Lower leg skin (tissue), 4 donors: ENCODE measurements around the gene GOLGA7B. TPM values are rescaled to one million over a fixed set of nuclear protein-coding genes. Genes with fewer than 3 reads are reported as not detected.

ENCODE experiments used
- DNase-seq, 2 donors: peaks; one replicate each; pipeline ENCODE4 v3.0.0-alpha.2; 2019; ENCODE audit warnings: low spot score in 2 of 2
- H3K4me3 ChIP-seq: fragments of 200-600 bp; sonication (generic); 2 replicates; pipeline ENCODE4 v1.5.1; 2017; ENCODE audit warnings: mild to moderate bottlenecking, low read depth; ENCODE audit not compliant: poor library complexity, severe bottlenecking
- CTCF ChIP-seq, 3 donors: fragments of 450-650 bp; IDR thresholded peaks; one replicate each; pipeline ENCODE4 v1.5.1; 2016; ENCODE audit warnings: antibody characterized with exemption in 3 of 3, mild to moderate bottlenecking in 3 of 3, moderate library complexity in 2 of 3
- POLR2A ChIP-seq, 2 donors: fragments of 450-650 bp; IDR thresholded peaks; one replicate each; pipeline ENCODE4 v1.6.1; 2016 to 2017; ENCODE audit warnings: antibody characterized with exemption in 2 of 2, mild to moderate bottlenecking in 1 of 2, moderate library complexity in 1 of 2
- WGBS, 2 donors: methylation state at CpG; one replicate each; pipeline ENCODE4 v1.1.5; 2018; 5-methylcytosine and 5-hydroxymethylcytosine counted together
- intact Hi-C: fragments of 100-400 bp; cut with DNase I; formaldehyde crosslinking; loops from one replicate; pipeline ENCODE4 v1.15.0; 2023; ENCODE audit warnings: low total_unique reads
- total RNA-seq, 4 donors: library from RNA; depleted of rRNA; stranded (reverse); fragments of >200 nt; gene quantifications; one replicate each; pipeline ENCODE4 v1.1.0, GENCODE V29; 2016

The GOLGA7B gene
- total RNA-seq, 4 donors from 2014 or later = 7.3 to 17.3 (median 7.8) TPM

GRCh38 chr10:97869091-97870042, 19.7 kb downstream of the GOLGA7B start:
- 7 to 8% methylated on average over 17 to 19 of the region's 19 CpGs for WGBS, 2 donors
- TF ChIP-seq POLR2A (IDR thresholded peaks at IDR 0.05) = no peak
- TF ChIP-seq CTCF (IDR thresholded peaks at IDR 0.05) = peak in 1 of 3 donors; percentile 68
- intact Hi-C loops = loop anchor here (5.0 kb wide), 1 partner anchor 77 kb away; no protein-coding TSS in a partner anchor
- DNase-seq = peak; percentile 88 to 96
- no peak overlapping the region for H3K4me3 ChIP-seq

- no peak overlapping the region for H3K4me3 ChIP-seq
- TF ChIP-seq CTCF (IDR thresholded peaks at IDR 0.05) (no peak), POLR2A (IDR thresholded peaks at IDR 0.05) (no peak)
- peak in 1 of 2 donors; percentile 82 for DNase-seq
- intact Hi-C loops = loop anchor here (5.0 kb wide), 1 partner anchor 79 kb away; no protein-coding TSS in a partner anchor
- WGBS, 2 donors = 86 to 91% methylated on average over 8 of the region's 8 CpGs
These were observed 21.3 kb downstream of the GOLGA7B start for GRCh38 chr10:97870990-97871389.

GRCh38 chr10:97873569-97873968, 23.9 kb downstream of the GOLGA7B start:
- peak in 1 of 2 donors; percentile 44 for DNase-seq
- no peak overlapping the region for H3K4me3 ChIP-seq
- WGBS, 2 donors = 30 to 41% methylated on average over 6 of the region's 6 CpGs
- intact Hi-C loops = loop anchor here (5.0 kb wide), 1 partner anchor 81 kb away; no protein-coding TSS in a partner anchor
- TF ChIP-seq POLR2A (IDR thresholded peaks at IDR 0.05) (no peak), CTCF (IDR thresholded peaks at IDR 0.05) (no peak)

- intact Hi-C loops = loop anchor here (5.0 kb wide), 1 partner anchor 82 kb away; no protein-coding TSS in a partner anchor
- WGBS, 2 donors = 49 to 53% methylated on average over 6 of the region's 6 CpGs
- no peak for DNase-seq
- H3K4me3 ChIP-seq = no peak overlapping the region
- TF ChIP-seq CTCF (IDR thresholded peaks at IDR 0.05) (no peak), POLR2A (IDR thresholded peaks at IDR 0.05) (no peak)
These were observed 24.7 kb downstream of the GOLGA7B start for GRCh38 chr10:97874332-97874731.

GRCh38 chr10:97875391-97875790, 25.7 kb downstream of the GOLGA7B start:
- intact Hi-C loops = no loop called here
- TF ChIP-seq POLR2A (IDR thresholded peaks at IDR 0.05) (no peak), CTCF (IDR thresholded peaks at IDR 0.05) (no peak)
- DNase-seq = peak in 1 of 2 donors; percentile 46
- no peak overlapping the region for H3K4me3 ChIP-seq
- WGBS, 2 donors = 27 to 33% methylated on average over 7 of the region's 7 CpGs
